Activated CD4-positive, alpha-beta T cell treated with anti-CD3 and anti-CD28 coated beads, Interleukin-2, amount 10 ng/mL, durations not matched to agents 24 days and 14 days (primary cell): ENCODE results near the gene FOXN3. TPM values are rescaled to one million over a fixed set of nuclear protein-coding genes. Genes with fewer than 3 reads are reported as not detected.

Experiments used
- DNase-seq: peaks from one replicate; pipeline ENCODE4 v3.0.0; 2022
- H3K27ac Mint-ChIP-seq: one replicate; pipeline ENCODE4 v1.8.0; 2022; ENCODE audit warnings: mild to moderate bottlenecking, mixed read lengths
- H3K27me3 Mint-ChIP-seq: one replicate; pipeline ENCODE4 v1.8.0; 2022; ENCODE audit warnings: mixed read lengths
- H3K36me3 Mint-ChIP-seq: one replicate; pipeline ENCODE4 v1.8.0; 2022; ENCODE audit warnings: low read depth, mild to moderate bottlenecking, mixed read lengths
- H3K4me1 Mint-ChIP-seq: one replicate; pipeline ENCODE4 v1.8.0; 2021; ENCODE audit warnings: mixed read lengths
- H3K4me3 Mint-ChIP-seq: one replicate; pipeline ENCODE4 v1.8.0; 2022; ENCODE audit warnings: mild to moderate bottlenecking, moderate library complexity, mixed read lengths
- H3K9me3 Mint-ChIP-seq: one replicate; pipeline ENCODE4 v1.8.0; 2021; ENCODE audit warnings: mixed read lengths
- intact Hi-C: fragments of 100-400 bp; cut with micrococcal nuclease; formaldehyde crosslinking; loops from one replicate; pipeline ENCODE4 v1.15.1; 2023
- total RNA-seq: library from RNA; stranded (reverse); gene quantifications from 2 replicates; pipeline ENCODE4 v1.2.3, GENCODE V29; 2022

FOXN3 gene
- total RNA-seq = 80.0 and 85.2 TPM in 2 replicates

- intact Hi-C loops = loop anchor here (1.0 to 10.0 kb wide), 9 partner anchors 13 to 538 kb away; partner anchors contain the start of genes EFCAB11 and TDP1
These were observed at the start of gene FOXN3 for GRCh38 chr14:89417091-89417464. Gene FOXN3 (minus strand): TSS chr14:89417233. CDS start chr14:89412476, 4,757 bp downstream.

DNA sequence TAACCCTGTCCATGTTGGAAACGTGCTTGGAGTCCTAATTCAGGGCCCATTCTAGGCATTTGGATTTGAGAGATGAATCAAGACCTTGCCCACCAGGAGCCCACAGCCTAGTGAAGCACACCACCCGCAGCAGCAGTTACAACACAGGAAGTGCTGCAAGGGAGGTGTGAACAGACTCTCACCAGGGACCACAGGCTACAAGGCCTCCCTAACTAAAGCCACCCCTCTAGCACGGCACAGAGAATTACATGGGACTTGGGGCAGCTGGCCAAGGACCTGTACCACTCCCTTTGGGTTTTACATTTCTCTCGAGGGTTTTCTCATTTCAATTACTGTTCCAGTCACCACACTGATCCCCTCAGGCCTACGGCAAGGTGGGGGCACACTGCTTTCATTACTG is 49.5 kb upstream of the FOXN3 start:
- peaks cover 18% of the 10 kb centered on the region for H3K4me1 Mint-ChIP-seq
- H3K27me3 Mint-ChIP-seq = no peaks in the 10 kb centered on the region
- intact Hi-C loops = no loop called here
- no peak overlapping the region for H3K4me3 Mint-ChIP-seq
- peaks cover 6% of the 10 kb centered on the region for H3K9me3 Mint-ChIP-seq
- peaks cover 37% of the 10 kb centered on the region for H3K36me3 Mint-ChIP-seq
- peak; percentile 67 for DNase-seq
- H3K27ac Mint-ChIP-seq = no peak overlapping the region

More at GRCh38 chr14:89417091-89417464, at the start of gene FOXN3:
- Mint-ChIP-seq H3K9me3 (no peaks in the 10 kb centered on the region), H3K4me1 (peaks cover 40% of the 10 kb centered on the region), H3K27ac (peak within 1 kb of the TSS; percentile 98), H3K4me3 (peak within 1 kb of the TSS; percentile 98), H3K27me3 (no peaks in the 10 kb centered on the region), H3K36me3 (peaks cover 24% of the 10 kb centered on the region)
- peak; percentile 95 for DNase-seq

DNA sequence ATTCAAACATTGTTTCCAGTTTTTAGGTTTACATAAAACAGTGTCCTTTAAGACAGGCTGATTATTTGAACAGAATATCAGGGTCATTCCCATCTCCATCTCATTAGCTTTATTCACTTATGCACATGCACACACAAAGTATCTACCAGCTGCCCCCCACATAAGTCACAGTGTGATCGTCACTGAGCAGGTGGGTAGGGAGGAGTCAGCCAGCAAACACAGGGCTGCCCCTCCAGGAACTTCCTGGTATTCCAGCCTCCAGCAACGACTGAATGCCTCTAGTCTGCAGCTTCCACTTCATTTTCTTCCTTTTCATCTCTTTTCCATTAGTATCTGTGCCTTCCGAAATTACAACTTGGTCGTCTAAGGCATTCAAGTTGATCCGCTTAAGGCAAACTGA is 48.8 kb upstream of the FOXN3 start:
- intact Hi-C loops = no loop called here

GRCh38 chr14:89461256-89461655 is 44.2 kb upstream of the FOXN3 start:
- intact Hi-C loops = no loop called here
- no peak for DNase-seq
- Mint-ChIP-seq H3K36me3 (peaks cover 21% of the 10 kb centered on the region), H3K4me3 (no peak overlapping the region), H3K27me3 (no peaks in the 10 kb centered on the region), H3K4me1 (peaks cover 9% of the 10 kb centered on the region), H3K9me3 (peaks cover 5% of the 10 kb centered on the region), H3K27ac (no peak overlapping the region)

More for the DNA sequence above, 48.8 kb upstream of the FOXN3 start:
- H3K4me3 Mint-ChIP-seq = no peak overlapping the region
- no peak overlapping the region for H3K27ac Mint-ChIP-seq
- H3K9me3 Mint-ChIP-seq = peaks cover 6% of the 10 kb centered on the region
- no peaks in the 10 kb centered on the region for H3K27me3 Mint-ChIP-seq
- peaks cover 36% of the 10 kb centered on the region for H3K36me3 Mint-ChIP-seq
- H3K4me1 Mint-ChIP-seq = peaks cover 18% of the 10 kb centered on the region
- DNase-seq = no peak

GRCh38 chr14:89458713-89459420 is 41.8 kb upstream of the FOXN3 start:
- no peak for DNase-seq
- Mint-ChIP-seq H3K4me1 (peaks cover 6% of the 10 kb centered on the region), H3K27ac (peak overlapping the region; percentile 62), H3K27me3 (no peaks in the 10 kb centered on the region), H3K4me3 (no peak overlapping the region), H3K36me3 (peaks cover 13% of the 10 kb centered on the region), H3K9me3 (no peaks in the 10 kb centered on the region)
- intact Hi-C loops = no loop called here

GRCh38 chr14:89457007-89457406 is 40.0 kb upstream of the FOXN3 start:
- DNase-seq = no peak
- intact Hi-C loops = no loop called here
- no peaks in the 10 kb centered on the region for H3K27me3 Mint-ChIP-seq
- no peak overlapping the region for H3K27ac Mint-ChIP-seq
- peaks cover 11% of the 10 kb centered on the region for H3K36me3 Mint-ChIP-seq
- peaks cover 6% of the 10 kb centered on the region for H3K4me1 Mint-ChIP-seq
- H3K4me3 Mint-ChIP-seq = no peak overlapping the region
- no peaks in the 10 kb centered on the region for H3K9me3 Mint-ChIP-seq

DNA sequence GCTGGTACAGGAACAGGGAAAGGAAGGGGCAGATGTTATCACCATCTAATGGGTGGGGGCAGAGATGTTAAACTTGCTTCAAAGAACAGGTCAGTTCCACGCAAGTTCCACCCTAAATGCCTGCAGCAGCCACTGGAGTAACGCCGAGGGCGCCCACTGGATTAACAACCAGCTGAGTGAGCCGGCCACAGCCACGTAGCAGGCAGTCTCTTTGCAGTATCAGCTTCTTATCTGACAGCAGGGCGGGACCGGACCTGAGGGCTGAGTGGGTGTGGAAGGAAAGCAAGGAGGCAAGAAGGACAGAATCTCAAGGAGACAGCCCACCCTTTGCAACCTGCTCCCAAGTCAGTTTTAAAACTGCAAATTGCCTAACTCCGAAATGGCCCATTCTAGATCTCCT is 38.4 kb upstream of the FOXN3 start:
- H3K4me1 Mint-ChIP-seq = peaks cover 5% of the 10 kb centered on the region
- no peaks in the 10 kb centered on the region for H3K9me3 Mint-ChIP-seq
- no peak overlapping the region for H3K4me3 Mint-ChIP-seq
- no peak overlapping the region for H3K27ac Mint-ChIP-seq
- intact Hi-C loops = no loop called here
- H3K27me3 Mint-ChIP-seq = no peaks in the 10 kb centered on the region
- no peak for DNase-seq
- H3K36me3 Mint-ChIP-seq = peaks cover 8% of the 10 kb centered on the region

- Mint-ChIP-seq H3K36me3 (peaks cover 8% of the 10 kb centered on the region), H3K9me3 (no peaks in the 10 kb centered on the region)
These were observed 38.0 kb upstream of the FOXN3 start for GRCh38 chr14:89454996-89455395.

DNA sequence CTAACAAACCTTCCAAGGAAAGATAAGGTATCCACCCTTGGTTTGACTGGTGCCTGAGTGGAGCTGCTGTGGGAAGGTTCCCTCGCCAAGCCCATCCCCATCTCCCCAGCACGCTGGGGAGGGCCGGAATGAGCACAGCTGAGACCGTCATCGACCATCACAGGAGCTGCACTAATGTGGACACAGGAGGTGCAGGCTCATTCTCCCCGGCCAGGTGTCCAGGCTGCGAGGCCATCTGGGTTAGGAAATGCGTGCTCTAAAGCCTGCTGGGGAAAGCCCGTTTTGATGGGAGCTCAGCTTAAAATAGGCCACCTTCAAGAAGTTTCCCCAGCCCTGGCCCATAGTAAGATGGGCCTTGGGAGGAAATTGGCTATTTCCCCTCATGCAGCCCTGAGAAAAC is 35.2 kb upstream of the FOXN3 start:
- Mint-ChIP-seq H3K27me3 (no peaks in the 10 kb centered on the region), H3K9me3 (no peaks in the 10 kb centered on the region), H3K4me3 (no peak overlapping the region), H3K4me1 (peaks cover 11% of the 10 kb centered on the region), H3K27ac (no peak overlapping the region), H3K36me3 (peaks cover 7% of the 10 kb centered on the region)
- no peak for DNase-seq
- intact Hi-C loops = no loop called here

More at GRCh38 chr14:89454996-89455395, 38.0 kb upstream of the FOXN3 start:
- Mint-ChIP-seq H3K4me3 (no peak overlapping the region), H3K27ac (no peak overlapping the region), H3K4me1 (peaks cover 5% of the 10 kb centered on the region), H3K27me3 (no peaks in the 10 kb centered on the region)
- intact Hi-C loops = no loop called here
- no peak for DNase-seq

- H3K4me1 Mint-ChIP-seq = peaks cover 17% of the 10 kb centered on the region
- no peak overlapping the region for H3K27ac Mint-ChIP-seq
- no peaks in the 10 kb centered on the region for H3K9me3 Mint-ChIP-seq
- H3K4me3 Mint-ChIP-seq = no peak overlapping the region
- H3K36me3 Mint-ChIP-seq = peaks cover 8% of the 10 kb centered on the region
- H3K27me3 Mint-ChIP-seq = no peaks in the 10 kb centered on the region
- intact Hi-C loops = no loop called here
- no peak for DNase-seq
These were observed 34.2 kb upstream of the FOXN3 start for GRCh38 chr14:89451229-89451628.

DNA sequence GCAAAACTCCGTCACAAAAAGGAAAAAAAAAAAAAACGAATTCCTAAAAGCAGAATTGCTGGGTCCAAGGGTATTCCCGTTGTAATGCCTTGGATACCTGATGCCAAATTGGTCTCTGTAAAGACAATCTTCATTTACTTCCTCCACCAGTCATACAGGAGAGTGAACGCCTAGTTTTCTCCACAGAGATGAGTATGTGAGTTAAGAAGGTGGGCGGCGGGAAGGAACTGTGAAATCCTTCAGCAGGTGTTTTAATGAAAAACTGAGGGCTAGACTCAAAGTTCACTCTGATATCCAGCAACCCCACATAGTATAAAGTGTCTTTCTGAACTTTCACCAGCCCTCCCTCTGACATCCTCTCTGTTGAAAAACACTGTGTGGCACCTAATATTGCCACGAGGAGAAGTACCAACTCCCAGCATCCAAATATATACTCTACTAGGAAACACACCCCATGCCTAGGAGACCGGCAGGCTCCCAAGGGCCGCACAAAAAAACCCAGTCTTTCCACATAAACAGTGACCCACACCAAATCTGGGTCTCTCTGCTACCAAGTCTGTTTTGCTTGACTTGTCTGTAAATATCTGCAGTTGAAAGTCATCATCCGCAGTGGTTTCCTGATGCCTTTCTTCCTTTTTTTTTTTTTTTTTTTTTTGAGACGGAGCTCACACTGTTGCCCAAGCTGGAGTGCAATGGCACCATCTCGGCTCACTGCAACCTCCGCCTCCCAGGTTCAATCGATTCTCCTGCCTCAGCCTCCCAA is 30.3 kb upstream of the FOXN3 start:
- peaks cover 44% of the 10 kb centered on the region for H3K4me1 Mint-ChIP-seq
- intact Hi-C loops = no loop called here

GRCh38 chr14:89445273-89445973 is 28.4 kb upstream of the FOXN3 start:
- H3K4me3 Mint-ChIP-seq = peak overlapping the region; percentile 55
- peak; percentile 71 for DNase-seq
- peaks cover 44% of the 10 kb centered on the region for H3K4me1 Mint-ChIP-seq
- no peaks in the 10 kb centered on the region for H3K27me3 Mint-ChIP-seq
- H3K27ac Mint-ChIP-seq = peak overlapping the region; percentile 85
- H3K36me3 Mint-ChIP-seq = peaks cover 13% of the 10 kb centered on the region
- intact Hi-C loops = loop anchor here (1.0 to 2.0 kb wide), 4 partner anchors 15 to 195 kb away; no protein-coding TSS in a partner anchor
- no peaks in the 10 kb centered on the region for H3K9me3 Mint-ChIP-seq

More for the DNA sequence above, 30.3 kb upstream of the FOXN3 start:
- Mint-ChIP-seq H3K9me3 (no peaks in the 10 kb centered on the region), H3K36me3 (peaks cover 11% of the 10 kb centered on the region), H3K27ac (peak overlapping the region; percentile 79), H3K27me3 (no peaks in the 10 kb centered on the region), H3K4me3 (peak overlapping the region; percentile 64)
- peak; percentile 68 for DNase-seq

- H3K27ac Mint-ChIP-seq = peak overlapping the region; percentile 36
- intact Hi-C loops = loop anchor here (1.0 to 2.0 kb wide), 6 partner anchors 14 to 237 kb away; no protein-coding TSS in a partner anchor
- peak overlapping the region; percentile 16 for H3K4me3 Mint-ChIP-seq
- H3K9me3 Mint-ChIP-seq = no peaks in the 10 kb centered on the region
- no peaks in the 10 kb centered on the region for H3K27me3 Mint-ChIP-seq
- peaks cover 13% of the 10 kb centered on the region for H3K36me3 Mint-ChIP-seq
- DNase-seq = no peak
- peaks cover 45% of the 10 kb centered on the region for H3K4me1 Mint-ChIP-seq
These were observed 27.6 kb upstream of the FOXN3 start for GRCh38 chr14:89444516-89445125.
